GM21381 (cell line): ENCODE results near the gene PFKFB4.

Source experiments
- ATAC-seq: cut with Tn5 transposase; IDR thresholded peaks from one replicate; pipeline ENCODE4 v1.9.1; 2021; ENCODE audit warnings: mild to moderate bottlenecking, moderate library complexity; ENCODE audit not compliant: unreplicated experiment

PFKFB4 gene

GRCh38 chr3:48585411-48585810 lies 28.8 kb upstream of the PFKFB4 start:
- ATAC-seq = no peak

- ATAC-seq = no peak
Observed at GRCh38 chr3:48584836-48585235, 28.2 kb upstream of the PFKFB4 start.

DNA sequence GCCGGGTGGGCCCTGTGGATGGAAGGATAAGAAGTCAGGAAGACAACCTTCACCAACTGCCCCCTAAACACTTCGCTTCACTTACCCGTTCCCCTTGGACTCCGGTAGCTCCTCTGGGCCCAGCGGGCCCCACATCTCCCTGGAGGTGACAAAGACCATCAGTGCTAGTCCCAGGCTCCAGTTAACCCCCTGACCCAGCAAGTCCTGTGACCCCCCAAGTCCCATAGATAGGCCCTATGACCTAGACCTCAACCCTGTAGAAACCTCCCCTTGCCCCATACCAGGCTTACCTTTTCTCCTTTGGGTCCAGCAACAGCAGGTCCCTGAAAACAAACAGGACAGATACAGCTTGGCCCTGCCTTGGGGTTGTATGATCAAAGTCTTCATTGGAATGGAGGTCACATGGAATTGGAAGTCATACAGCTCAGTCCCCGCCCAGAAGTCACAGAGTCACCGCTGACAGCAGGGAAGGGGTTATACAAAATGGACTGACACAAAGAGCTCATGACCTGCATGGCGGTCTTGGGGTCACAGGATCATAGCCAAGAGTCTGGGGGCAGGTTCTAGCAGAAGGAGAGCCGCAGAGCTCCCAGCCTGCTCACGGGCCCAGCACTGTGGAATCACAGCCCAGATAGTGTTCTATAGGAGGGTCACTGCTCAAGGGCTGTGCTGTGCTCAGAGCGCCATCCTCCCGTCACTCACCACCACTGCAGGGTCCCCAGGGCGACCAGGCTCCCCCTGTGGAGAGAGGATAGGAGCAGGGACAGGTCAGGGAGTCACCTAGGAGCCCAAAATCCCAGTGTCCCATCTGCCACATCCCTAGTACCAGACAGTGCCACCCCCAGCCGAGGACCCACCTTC lies 25.2 kb upstream of the PFKFB4 start:
- ATAC-seq = no peak

DNA sequence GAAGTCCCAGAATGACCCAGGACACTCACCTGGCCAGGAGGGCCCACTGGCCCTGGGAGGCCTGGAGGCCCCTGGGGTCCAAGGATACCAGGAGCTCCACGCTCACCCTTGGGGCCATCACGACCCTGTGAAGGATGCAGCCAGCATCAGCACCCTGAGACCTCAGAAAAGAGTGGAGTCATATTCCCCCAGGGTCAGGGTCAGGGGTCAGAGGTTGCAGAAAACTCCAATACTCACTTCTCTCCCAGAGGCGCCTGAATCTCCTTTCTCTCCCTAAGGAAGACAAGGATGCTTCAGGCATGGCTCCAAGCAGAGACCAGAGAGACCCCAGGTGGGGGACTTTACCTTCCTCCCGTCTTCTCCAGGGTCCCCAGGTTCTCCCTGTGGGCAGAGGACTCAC lies 20.0 kb upstream of the PFKFB4 start:
- no peak for ATAC-seq

DNA sequence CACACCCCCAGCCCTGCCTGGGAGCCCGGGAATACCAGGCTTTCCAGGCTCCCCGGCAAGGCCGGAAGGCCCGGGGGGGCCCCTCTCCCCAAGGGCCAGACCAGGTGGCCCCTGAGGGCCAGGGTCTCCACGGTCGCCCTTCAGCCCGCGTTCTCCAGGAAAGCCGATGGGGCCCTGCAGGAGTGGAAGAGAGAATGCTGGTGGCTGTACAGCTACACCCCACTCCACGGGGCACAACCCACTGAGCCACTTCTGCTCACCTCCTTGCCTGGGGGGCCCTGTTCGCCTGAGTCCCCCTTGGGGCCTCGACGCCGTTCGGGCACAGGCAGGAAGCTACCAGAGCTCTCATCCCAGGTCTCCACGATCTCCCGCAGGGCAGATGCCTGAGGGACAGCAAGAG lies 18.8 kb upstream of the PFKFB4 start:
- no peak for ATAC-seq

DNA sequence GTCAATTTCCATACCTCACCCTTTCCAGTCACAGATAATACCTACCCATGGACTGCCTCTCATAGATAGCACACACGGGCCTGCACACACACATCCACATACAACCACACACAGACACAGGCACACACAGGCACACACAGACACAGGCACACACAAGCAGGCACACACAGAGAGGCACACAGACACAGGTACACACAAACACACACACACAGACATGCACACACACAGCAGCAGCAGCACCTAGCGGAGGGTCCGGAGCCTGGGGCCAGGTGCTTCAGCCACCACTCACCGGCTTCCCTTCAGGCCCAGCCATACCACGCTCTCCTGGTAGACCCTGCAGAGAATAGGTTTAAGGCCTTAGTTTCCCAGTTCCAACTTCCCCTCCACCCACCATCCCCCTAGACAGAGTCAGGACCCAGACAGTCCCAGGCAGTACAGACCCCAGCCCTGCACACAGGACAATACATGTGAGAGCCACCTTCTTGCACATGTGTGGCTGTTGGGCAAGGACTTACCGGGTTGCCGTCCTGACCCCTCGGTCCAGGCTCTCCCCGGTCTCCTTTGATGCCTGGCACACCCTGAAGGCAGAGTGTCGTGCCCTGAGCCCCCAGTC lies 17.5 kb upstream of the PFKFB4 start:
- no peak for ATAC-seq

- no peak for ATAC-seq
Observed at GRCh38 chr3:48572517-48572916, 15.9 kb upstream of the PFKFB4 start.

DNA sequence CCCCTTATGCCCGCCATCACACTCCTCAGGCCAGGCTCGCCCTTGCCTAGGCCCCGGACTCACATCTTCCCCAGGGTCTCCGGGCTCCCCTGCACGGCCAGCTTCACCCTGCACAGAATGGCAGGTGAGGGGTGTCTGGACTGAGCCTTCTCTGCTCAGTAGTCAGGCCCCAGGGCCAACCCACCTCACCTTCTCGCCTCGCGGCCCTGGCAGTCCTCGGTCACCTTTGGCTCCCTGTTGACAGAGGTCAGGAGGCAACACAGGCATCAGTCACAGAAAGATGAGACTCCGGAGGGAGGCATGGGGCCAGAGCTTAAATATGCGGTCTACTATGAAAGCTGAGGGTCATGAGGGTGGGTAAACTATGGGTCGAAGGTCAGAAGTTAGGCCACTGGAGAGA lies 15.3 kb upstream of the PFKFB4 start:
- ATAC-seq = no peak

DNA sequence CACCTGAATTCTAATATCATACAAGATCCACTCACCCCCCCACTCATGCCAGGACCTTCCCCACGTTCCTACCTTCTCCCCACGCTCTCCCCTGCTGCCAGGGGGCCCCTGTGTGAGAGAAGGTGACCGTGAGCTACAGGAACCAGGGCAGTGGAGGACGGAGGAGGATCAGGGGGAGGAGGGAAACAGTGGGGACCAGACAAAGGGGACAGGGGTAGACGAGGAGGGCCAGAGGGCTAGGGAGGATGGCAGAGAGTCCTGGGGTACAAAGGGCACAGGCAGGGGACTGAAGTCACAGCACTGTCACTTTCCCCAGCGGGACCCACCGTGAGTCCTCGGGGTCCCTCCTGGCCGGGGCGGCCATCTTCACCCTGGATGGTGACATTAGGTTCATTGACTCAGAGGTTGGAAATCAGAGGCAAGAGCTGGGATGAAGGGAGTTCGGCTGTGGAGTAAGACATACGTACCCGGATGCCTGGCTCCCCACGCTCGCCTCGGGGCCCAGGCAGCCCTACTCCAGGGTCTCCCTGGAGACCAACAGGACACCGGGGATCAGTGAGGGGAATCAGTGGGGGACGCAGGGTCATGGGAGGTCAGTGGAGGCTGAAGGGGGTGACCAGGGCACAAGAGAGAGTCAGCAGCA lies 13.3 kb upstream of the PFKFB4 start:
- no peak for ATAC-seq

DNA sequence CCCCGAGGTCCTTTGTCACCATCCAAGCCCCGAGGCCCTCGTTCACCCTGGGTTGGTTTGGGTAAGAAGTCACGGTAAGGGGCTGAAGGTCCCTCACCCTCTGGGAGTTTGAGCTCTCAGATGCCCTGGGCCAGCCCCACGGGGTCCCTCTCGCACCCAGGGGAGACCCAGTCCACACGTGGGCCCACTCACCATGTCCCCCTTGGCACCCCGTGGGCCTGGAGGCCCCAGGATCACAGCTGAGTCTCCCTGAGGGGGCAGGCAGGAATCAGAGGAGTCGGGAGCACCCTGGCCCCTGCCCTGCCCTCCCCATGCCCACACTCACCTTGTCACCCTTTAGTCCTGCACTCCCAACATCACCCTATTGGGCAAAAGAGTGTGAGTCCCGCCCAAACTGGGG lies 12.8 kb upstream of the PFKFB4 start:
- ATAC-seq = no peak

- no peak for ATAC-seq
Observed at GRCh38 chr3:48568476-48568875, 11.9 kb upstream of the PFKFB4 start.

GRCh38 chr3:48567500-48567899 lies 10.9 kb upstream of the PFKFB4 start:
- ATAC-seq = no peak

DNA sequence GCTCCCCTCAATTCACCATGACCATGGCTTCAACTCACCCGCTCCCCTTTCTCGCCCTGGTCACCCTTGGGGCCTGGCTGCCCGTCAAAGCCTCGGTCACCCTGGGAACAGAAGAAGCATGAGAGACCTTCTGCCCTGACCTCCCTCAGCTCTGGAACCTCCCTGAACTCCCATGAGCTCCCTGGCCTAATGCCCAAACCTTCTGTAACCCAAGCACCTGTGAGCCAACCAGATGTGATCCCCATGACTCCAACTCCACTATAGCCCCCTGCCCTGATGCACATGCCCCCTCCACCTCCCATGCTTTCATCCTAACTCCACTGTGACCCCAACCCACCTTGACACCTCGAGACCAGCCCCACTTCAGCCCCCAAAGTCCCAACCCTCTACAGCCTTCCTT lies 10.5 kb upstream of the PFKFB4 start:
- ATAC-seq = no peak

DNA sequence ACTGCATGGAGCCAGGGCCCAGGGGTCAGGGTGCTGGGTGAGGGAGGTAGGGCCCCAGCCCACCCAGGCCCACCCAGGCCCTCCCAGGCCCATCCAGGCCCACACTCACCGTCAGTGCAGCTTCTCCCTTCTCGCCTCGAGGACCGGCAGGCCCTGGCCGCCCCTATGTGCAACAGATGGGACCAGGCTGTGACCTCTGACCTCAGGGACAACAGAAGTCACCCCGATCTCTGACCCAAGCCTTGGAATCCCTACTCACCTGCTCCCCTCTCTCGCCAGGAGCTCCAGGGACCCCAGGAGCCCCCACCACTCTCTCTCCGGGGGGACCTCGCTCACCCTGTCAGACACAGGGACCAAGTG lies 9.8 kb upstream of the PFKFB4 start:
- no peak for ATAC-seq

DNA sequence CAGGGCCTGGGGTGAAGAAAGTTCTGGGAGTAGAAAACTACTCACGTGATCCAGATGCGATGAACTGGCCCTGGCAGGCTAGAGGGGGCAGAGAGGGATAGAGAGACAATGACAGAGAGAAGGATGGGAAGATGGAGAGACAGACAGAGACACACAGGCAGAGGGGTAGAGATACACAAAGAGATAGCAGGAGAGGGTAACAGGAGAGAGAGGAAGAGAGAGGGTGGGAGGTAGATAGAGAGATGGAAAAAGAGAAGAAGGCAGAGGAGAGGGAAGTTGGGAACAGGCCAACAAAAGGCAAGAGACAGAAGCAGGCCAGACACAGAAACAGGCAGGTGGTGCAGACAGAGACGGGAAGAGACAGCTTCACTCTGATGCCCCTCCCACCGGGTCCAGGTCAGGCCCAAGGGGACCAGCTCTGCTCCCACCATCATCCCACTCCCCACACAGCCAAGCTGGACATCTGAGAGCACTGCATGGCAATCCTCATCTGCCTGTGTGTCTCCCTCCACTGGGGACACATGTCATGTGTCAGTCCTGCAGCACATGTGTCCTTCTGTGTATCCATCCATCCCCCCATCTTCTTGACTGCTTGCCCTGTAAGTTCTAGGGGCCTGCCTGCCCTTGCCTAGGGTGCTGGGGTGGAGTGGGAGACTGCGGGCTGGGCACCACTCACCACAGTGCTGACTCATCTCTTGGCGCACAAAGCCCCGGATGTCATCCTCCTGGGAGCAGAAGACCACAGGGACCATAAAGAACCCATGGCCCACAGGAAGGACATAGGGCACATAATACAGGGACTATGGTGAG lies 9.2 kb upstream of the PFKFB4 start:
- ATAC-seq = no peak

- no peak for ATAC-seq
Observed at GRCh38 chr3:48565186-48565585, 8.6 kb upstream of the PFKFB4 start.

DNA sequence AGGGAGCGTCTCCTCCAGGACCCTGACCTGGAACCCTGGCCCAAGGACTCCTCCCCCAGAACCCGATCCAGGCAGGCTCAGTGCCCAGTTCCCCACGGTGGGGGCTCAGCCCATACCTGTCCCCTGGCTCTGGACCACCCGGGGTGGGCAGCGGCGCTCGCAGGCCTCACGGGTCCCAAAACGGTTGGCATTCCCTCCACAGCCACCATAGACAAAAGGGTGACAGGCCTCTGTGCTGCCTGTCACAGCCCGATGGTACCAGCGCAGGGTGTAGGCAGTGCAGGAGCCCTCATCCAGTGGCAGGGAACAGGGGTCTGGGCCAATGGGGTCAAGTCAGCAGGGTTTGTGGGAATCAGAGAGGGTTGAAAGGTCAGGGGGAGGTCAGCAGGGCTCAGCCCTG lies 8.1 kb upstream of the PFKFB4 start:
- no peak for ATAC-seq

- no peak for ATAC-seq
Observed at GRCh38 chr3:48564022-48564421, 7.4 kb upstream of the PFKFB4 start.

- ATAC-seq = no peak
Observed at GRCh38 chr3:48563382-48563918, 6.8 kb upstream of the PFKFB4 start, which contains the start of gene UCN2. TSS of gene UCN2 (minus strand) at chr3:48563781. CDS start at chr3:48563124, 657 bp downstream.

GRCh38 chr3:48562367-48563095 lies 5.9 kb upstream of the PFKFB4 start:
- no peak for ATAC-seq
